Spleen (tissue), 7 donors: ENCODE data around the gene HOXC13.

Source experiments
- CTCF ChIP-seq, 11 experiments: fragments of 200-600 bp in 7 of 11; fragments of 450-650 bp in 4 of 11; sonication (generic) in 4 of 11; IDR thresholded peaks in 8 of 11; conservative IDR thresholded peaks in 3 of 11; 1 replicate in 7 of 11; 2 replicates in 4 of 11; pipeline versions ENCODE4 v1.4.0 to v1.8.0; 2016 to 2021; ENCODE audit warnings: antibody characterized with exemption in 11 of 11, inconsistent platforms in 4 of 11, mild to moderate bottlenecking in 1 of 11
- POLR2A ChIP-seq, 3 donors: fragments of 450-650 bp; IDR thresholded peaks; one replicate each; pipeline ENCODE4 v1.5.1; 2017; ENCODE audit warnings: antibody characterized with exemption in 3 of 3, mild to moderate bottlenecking in 1 of 3
- donor health status: DM: no; HTN: no; CAD: no; lungs with moderate emphysema.
- donor health status: DM: no; HTN: no; CAD: no.
- donor health status: DM: no; HTN: no; CAD: no.

- TF ChIP-seq POLR2A (IDR thresholded peaks at IDR 0.05) (no peak), CTCF (IDR thresholded peaks at IDR 0.05 in 8 of 11, conservative IDR thresholded peaks at IDR 0.05 in 3 of 11) (no peak)
Measured at GRCh38 chr12:53928054-53928835, 10.4 kb upstream of the HOXC13 start.
